IMR-90 (cell line): ENCODE measurements around the gene TGFA. TPM values are rescaled to one million over a fixed set of nuclear protein-coding genes. Genes with fewer than 3 reads are reported as not detected.

Experiments used
- ATAC-seq: fragments of 200-7000 bp; cut with Tn5 transposase; 2 replicates; pipeline ENCODE4 v1.9.1; 2020; ENCODE audit warnings: low read depth, mild to moderate bottlenecking, moderate library complexity
- BruUV-seq: library from RNA; stranded (reverse); fragments of 400-500 nt; replicated peaks from 2 replicates; lab custom pipeline; 2021; lab: Mats Ljungman, UMichigan
- CTCF ChIA-PET: fragments of 300-600 bp; formaldehyde crosslinking; extraction: SDS; loops from one replicate; lab custom pipeline; 2021; ENCODE audit warnings: antibody characterized with exemption; lab: Yijun Ruan, JAX
- POLR2A ChIA-PET: fragments of 300-600 bp; sonication (Branson Sonifier 250); formaldehyde crosslinking; loops from one replicate; lab custom pipeline; 2022; ENCODE audit warnings: antibody characterized with exemption; ENCODE audit not compliant: unreplicated experiment; lab: Charles Lee
- DNase-seq: peaks from one replicate; pipeline ENCODE4 v3.0.0; 2013
- H2AFZ ChIP-seq: replicated peaks from 2 replicates; pipeline ENCODE3; 2013; ENCODE audit warnings: low read length, mild to moderate bottlenecking; ENCODE audit not compliant: poor library complexity
- H2AK5ac ChIP-seq: 2 replicates; pipeline ENCODE4 v1.6.1; 2013; ENCODE audit warnings: low read depth, low read length, inconsistent platforms
- H2AK9ac ChIP-seq: replicated peaks from 2 replicates; pipeline ENCODE3; 2013; ENCODE audit warnings: mild to moderate bottlenecking, low read depth, low read length, moderate library complexity; ENCODE audit not compliant: poor library complexity
- H2BK120ac ChIP-seq: 2 replicates; pipeline ENCODE4 v1.6.1; 2013; ENCODE audit warnings: low read depth, low read length, inconsistent platforms
- H2BK15ac ChIP-seq: 3 replicates; pipeline ENCODE4 v1.6.1; 2013; ENCODE audit warnings: low read depth, low read length, inconsistent platforms
- H2BK20ac ChIP-seq: 2 replicates; pipeline ENCODE4 v1.6.1; 2013; ENCODE audit warnings: low read depth, mild to moderate bottlenecking, inconsistent platforms, low read length, moderate library complexity
- H2BK5ac ChIP-seq: 2 replicates; pipeline ENCODE4 v1.6.1; 2013; ENCODE audit warnings: mild to moderate bottlenecking, low read depth, low read length, inconsistent platforms; ENCODE audit not compliant: poor library complexity, severe bottlenecking
- H3K14ac ChIP-seq: replicated peaks from 2 replicates; pipeline ENCODE4 v1.6.1; 2013; ENCODE audit warnings: low read depth, low read length, inconsistent platforms
- H3K18ac ChIP-seq: 2 replicates; pipeline ENCODE4 v1.6.1; 2013; ENCODE audit warnings: low read depth, low read length, control low read depth
- H3K23ac ChIP-seq: 2 replicates; pipeline ENCODE4 v1.6.1; 2013; ENCODE audit warnings: low read depth, low read length, inconsistent platforms
- H3K27ac ChIP-seq: 2 replicates; pipeline ENCODE4 v1.5.1; 2013; ENCODE audit warnings: mild to moderate bottlenecking, control low read depth, low read length; ENCODE audit not compliant: insufficient read depth
- H3K27me3 ChIP-seq: 2 replicates; pipeline ENCODE4 v1.6.1; 2013; ENCODE audit warnings: low read length; ENCODE audit not compliant: control insufficient read depth, insufficient read depth
- H3K36me3 ChIP-seq: 2 replicates; pipeline ENCODE4 v1.6.1; 2013; ENCODE audit warnings: low read length, mixed read lengths; ENCODE audit not compliant: control insufficient read depth, insufficient read depth
- H3K4ac ChIP-seq: 2 replicates; pipeline ENCODE4 v1.6.1; 2013; ENCODE audit warnings: low read depth, low read length, inconsistent platforms
- H3K4me1 ChIP-seq: 2 replicates; pipeline ENCODE4 v1.6.1; 2013; ENCODE audit warnings: low read length, mixed read lengths; ENCODE audit not compliant: control insufficient read depth, insufficient read depth
- H3K4me2 ChIP-seq: 2 replicates; pipeline ENCODE4 v1.6.1; 2013; ENCODE audit warnings: low read depth, mild to moderate bottlenecking, control low read depth, low read length, moderate library complexity
- H3K4me3 ChIP-seq: 2 replicates; pipeline ENCODE4 v1.5.1; 2013; ENCODE audit warnings: low read depth, mild to moderate bottlenecking, control low read depth, low read length, moderate library complexity; ENCODE audit not compliant: insufficient read depth
- H3K56ac ChIP-seq: 2 replicates; pipeline ENCODE4 v1.6.1; 2013; ENCODE audit warnings: low read length, inconsistent platforms; ENCODE audit not compliant: insufficient read depth; ENCODE audit errors: extremely low read depth
- H3K79me1 ChIP-seq, 2 experiments: 2 replicates each; pipeline ENCODE4 v1.6.1; 2013; ENCODE audit warnings: low read length in 2 of 2, inconsistent platforms in 1 of 2, low read depth in 1 of 2
- H3K9ac ChIP-seq: 2 replicates; pipeline ENCODE4 v1.6.1; 2013; ENCODE audit warnings: low read depth, low read length, control low read depth
- H3K9me1 ChIP-seq: 2 replicates; pipeline ENCODE4 v1.6.1; 2013; ENCODE audit warnings: low read length, inconsistent platforms; ENCODE audit not compliant: insufficient read depth
- H3K9me3 ChIP-seq: 2 replicates; pipeline ENCODE4 v1.6.1; 2013; ENCODE audit warnings: low read length; ENCODE audit not compliant: control insufficient read depth, insufficient read depth
- H4K20me1 ChIP-seq: 2 replicates; pipeline ENCODE4 v1.6.1; 2013; ENCODE audit warnings: low read length, inconsistent platforms; ENCODE audit not compliant: insufficient read depth
- H4K5ac ChIP-seq: 2 replicates; pipeline ENCODE4 v1.6.1; 2013; ENCODE audit warnings: mild to moderate bottlenecking, low read depth, low read length, control low read depth
- H4K8ac ChIP-seq, 2 experiments: 2 replicates each; pipeline ENCODE4 v1.6.1; 2013; ENCODE audit warnings: low read depth in 2 of 2, low read length in 2 of 2, control low read depth in 1 of 2, inconsistent platforms in 1 of 2
- H4K91ac ChIP-seq: 2 replicates; pipeline ENCODE4 v1.6.1; 2013; ENCODE audit warnings: low read depth, low read length, inconsistent platforms; ENCODE audit not compliant: insufficient read depth
- BHLHE40 ChIP-seq: fragments of 150-350 bp; IDR thresholded peaks from 2 replicates; pipeline ENCODE4 v1.6.1; 2016; ENCODE audit warnings: mild to moderate bottlenecking, low read depth, low read length
- CEBPB ChIP-seq: IDR thresholded peaks from 2 replicates; pipeline ENCODE4 v1.6.1; 2012; ENCODE audit warnings: low read depth, low read length, improper control_type of control experiment
- CHD1 ChIP-seq: IDR thresholded peaks from 2 replicates; pipeline ENCODE4 v1.6.1; 2012; ENCODE audit warnings: low read depth, low read length, improper control_type of control experiment
- CTCF ChIP-seq: conservative IDR thresholded peaks from 2 replicates; pipeline ENCODE4 v1.5.1; 2012; ENCODE audit warnings: mild to moderate bottlenecking, low read depth, low read length, improper control_type of control experiment
- ELK1 ChIP-seq: fragments of 150-350 bp; IDR thresholded peaks from 2 replicates; pipeline ENCODE4 v1.6.1; 2016; ENCODE audit warnings: low read depth, mild to moderate bottlenecking, low read length, moderate library complexity, borderline replicate concordance
- FOS ChIP-seq: fragments of 150-350 bp; IDR thresholded peaks from 2 replicates; pipeline ENCODE4 v1.6.1; 2016; ENCODE audit warnings: low read depth, low read length
- MAZ ChIP-seq: IDR thresholded peaks from 2 replicates; pipeline ENCODE4 v1.6.1; 2012; ENCODE audit warnings: low read depth, mild to moderate bottlenecking, low read length, improper control_type of control experiment, moderate library complexity, borderline replicate concordance
- MXI1 ChIP-seq: IDR thresholded peaks from 2 replicates; pipeline ENCODE4 v1.6.1; 2012; ENCODE audit warnings: low read depth, mild to moderate bottlenecking, low read length, moderate library complexity, borderline replicate concordance
- NFE2L2 ChIP-seq: fragments of 150-350 bp; IDR thresholded peaks from 2 replicates; pipeline ENCODE4 v1.6.1; 2016; ENCODE audit warnings: low read depth, mild to moderate bottlenecking, low read length
- POLR2A ChIP-seq: IDR thresholded peaks from 2 replicates; pipeline ENCODE4 v1.6.1; 2012; ENCODE audit warnings: mild to moderate bottlenecking, low read depth, low read length
- RAD21 ChIP-seq: IDR thresholded peaks from 2 replicates; pipeline ENCODE4 v1.6.1; 2012; ENCODE audit warnings: low read length, improper control_type of control experiment
- RCOR1 ChIP-seq: IDR thresholded peaks from 2 replicates; pipeline ENCODE4 v1.6.1; 2012; ENCODE audit warnings: mild to moderate bottlenecking, low read length, improper control_type of control experiment; ENCODE audit not compliant: insufficient replicate concordance
- RFX5 ChIP-seq: IDR thresholded peaks from 2 replicates; pipeline ENCODE4 v1.8.0; 2012; ENCODE audit warnings: low read depth, mild to moderate bottlenecking, low read length, moderate library complexity
- WGBS, 2 experiments: methylation state at CpG; one replicate each; pipeline versions ENCODE4 v1.1.5 to v1.1.7; 2013; ENCODE audit warnings: missing lambda C conversion rate in 2 of 2; ENCODE audit not compliant: insufficient read length in 1 of 2; ENCODE audit errors: extremely low coverage in 2 of 2; 5-methylcytosine and 5-hydroxymethylcytosine counted together
- dilution Hi-C: fragments of 300-500 bp; cut with HindIII; formaldehyde crosslinking; loops from one replicate; pipeline ENCODE4 v1.14.3; 2018; ENCODE audit warnings: low sequenced_read_pairs; ENCODE audit not compliant: unreplicated experiment
- in situ Hi-C: fragments of 300-500 bp; cut with MboI; formaldehyde crosslinking; loops from 3 replicates; pipeline ENCODE4 v1.14.3; 2019; ENCODE audit warnings: low sequenced_read_pairs, inconsistent platforms, mixed read lengths
- intact Hi-C: fragments of 100-400 bp; cut with micrococcal nuclease; formaldehyde crosslinking; loops from 2 replicates; pipeline ENCODE4 v1.10.0; 2022
- polyA plus RNA-seq, 3 experiments: library from polyadenylated mRNA; depleted of rRNA; stranded (reverse); fragments of >200 nt; gene quantifications; 2 replicates each; pipeline ENCODE4 v1.2.3, GENCODE V29; 2012; ENCODE audit warnings: low replicate concordance in 1 of 3
- total RNA-seq: library from RNA; depleted of rRNA; stranded (reverse); fragments of >200 nt; gene quantifications from 2 replicates; pipeline ENCODE4 v1.2.3, GENCODE V29; 2012
- TF ChIP-seq, protein P1 (sequence below): fragments of 150-350 bp; IDR thresholded peaks from 2 replicates; pipeline ENCODE4 v1.6.1; 2017; ENCODE audit warnings: mild to moderate bottlenecking, antibody characterized with exemption, low read length, low read depth

Gene TGFA
- total and polyA plus RNA-seq, 2 of the 4 experiments (the other 2 are of a cell fraction) = not detected

GRCh38 chr2:70501728-70502127 is 51.9 kb downstream of the TGFA start:
- no peak overlapping the region for H2AFZ ChIP-seq
- H2BK5ac ChIP-seq = no peak overlapping the region
- H4K20me1 ChIP-seq = no peaks in the 10 kb centered on the region
- H3K36me3 ChIP-seq = no peaks in the 10 kb centered on the region
- H3K79me1 ChIP-seq = no peaks in the 10 kb centered on the region
- H3K9me3 ChIP-seq = no peaks in the 10 kb centered on the region
- H3K27me3 ChIP-seq = peaks cover 4% of the 10 kb centered on the region; the same call in 1 of the 2 replicates
- intact Hi-C loops (no loop called here), in situ Hi-C loops (no loop called here), dilution Hi-C loops (no loop called here)
- H3K18ac ChIP-seq = no peak overlapping the region
- H2BK15ac ChIP-seq = no peak overlapping the region
- no peak overlapping the region for H4K8ac ChIP-seq
- CTCF ChIA-PET = no interaction called here
- no peak overlapping the region for H2BK120ac ChIP-seq
- no peak overlapping the region for H3K23ac ChIP-seq
- ATAC-seq (no peak), DNase-seq (no peak)
- H3K27ac ChIP-seq = no peak overlapping the region
- H2AK9ac ChIP-seq = no peak overlapping the region
- TF ChIP-seq FOS (no peak), ELK1 (no peak), RAD21 (no peak), BHLHE40 (no peak), CHD1 (no peak), MXI1 (no peak), RCOR1 (no peak), MAZ (no peak), POLR2A (no peak), CEBPB (no peak), NFE2L2 (no peak), CTCF (no peak), RFX5 (no peak)
- TF ChIP-seq, protein P1, sequence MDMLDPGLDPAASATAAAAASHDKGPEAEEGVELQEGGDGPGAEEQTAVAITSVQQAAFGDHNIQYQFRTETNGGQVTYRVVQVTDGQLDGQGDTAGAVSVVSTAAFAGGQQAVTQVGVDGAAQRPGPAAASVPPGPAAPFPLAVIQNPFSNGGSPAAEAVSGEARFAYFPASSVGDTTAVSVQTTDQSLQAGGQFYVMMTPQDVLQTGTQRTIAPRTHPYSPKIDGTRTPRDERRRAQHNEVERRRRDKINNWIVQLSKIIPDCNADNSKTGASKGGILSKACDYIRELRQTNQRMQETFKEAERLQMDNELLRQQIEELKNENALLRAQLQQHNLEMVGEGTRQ = no peak
- H3K9ac ChIP-seq = no peak overlapping the region
- WGBS, 2 experiments = no CpG with 5 or more reads among the region's 4 CpGs
- no peak overlapping the region for H3K4me3 ChIP-seq
- H3K56ac ChIP-seq = no peak overlapping the region
- H3K4ac ChIP-seq = no peak overlapping the region
- no peak overlapping the region for H2BK20ac ChIP-seq
- H3K4me2 ChIP-seq = no peak overlapping the region
- no peak overlapping the region for H3K14ac ChIP-seq
- no peaks in the 10 kb centered on the region for H3K4me1 ChIP-seq
- no peak overlapping the region for H4K91ac ChIP-seq
- POLR2A ChIA-PET = no interaction called here
- BruUV-seq = no TSS peak
- no peak overlapping the region for H2AK5ac ChIP-seq
- H4K5ac ChIP-seq = no peak overlapping the region
- no peaks in the 10 kb centered on the region for H3K9me1 ChIP-seq
